AG04450 (cell line): ENCODE measurements around the gene COL25A1. TPM values are rescaled to one million over a fixed set of nuclear protein-coding genes. Genes with fewer than 3 reads are reported as not detected.

ENCODE experiments used
- CTCF ChIA-PET: fragments of 300-600, 350-600 bp; formaldehyde crosslinking; extraction: SDS; loops from one replicate; lab custom pipeline; 2022; ENCODE audit warnings: antibody characterized with exemption, inconsistent platforms; lab: Charles Lee
- POLR2A ChIA-PET: fragments of 350-600 bp; formaldehyde crosslinking; extraction: SDS; loops from one replicate; lab custom pipeline; 2021; ENCODE audit warnings: antibody characterized with exemption, inconsistent platforms; lab: Yijun Ruan, JAX
- DNase-seq: peaks from one replicate; pipeline ENCODE4 v3.0.0-alpha.2; 2011; ENCODE audit warnings: low read depth, low spot score
- H3K27ac ChIP-seq: one replicate; pipeline ENCODE4 v1.5.1; 2012; ENCODE audit warnings: low read depth, low read length, control low read depth
- H3K27me3 ChIP-seq: one replicate; pipeline ENCODE4 v1.6.0; 2012; ENCODE audit warnings: low read length; ENCODE audit not compliant: control insufficient read depth, insufficient read depth
- H3K4me3 ChIP-seq: 2 replicates; pipeline ENCODE4 v1.5.1; 2011; ENCODE audit warnings: mild to moderate bottlenecking, low read depth, low read length, control low read depth
- H3K9me3 ChIP-seq: 2 replicates; pipeline ENCODE4 v1.5.1; 2012; ENCODE audit warnings: low read length; ENCODE audit not compliant: control insufficient read depth, insufficient read depth
- polyA plus RNA-seq: library from polyadenylated mRNA; depleted of rRNA; stranded (reverse); fragments of >200 nt; gene quantifications from 2 replicates; pipeline ENCODE4 v1.2.3, GENCODE V29; 2011
- TF ChIP-seq, protein P1 (sequence below): IDR thresholded peaks from 2 replicates; pipeline ENCODE4 v1.5.1; 2011; ENCODE audit warnings: low read depth, low read length, control low read depth, inconsistent platforms

COL25A1 gene
- polyA plus RNA-seq, 1 experiment, result not detected

DNA sequence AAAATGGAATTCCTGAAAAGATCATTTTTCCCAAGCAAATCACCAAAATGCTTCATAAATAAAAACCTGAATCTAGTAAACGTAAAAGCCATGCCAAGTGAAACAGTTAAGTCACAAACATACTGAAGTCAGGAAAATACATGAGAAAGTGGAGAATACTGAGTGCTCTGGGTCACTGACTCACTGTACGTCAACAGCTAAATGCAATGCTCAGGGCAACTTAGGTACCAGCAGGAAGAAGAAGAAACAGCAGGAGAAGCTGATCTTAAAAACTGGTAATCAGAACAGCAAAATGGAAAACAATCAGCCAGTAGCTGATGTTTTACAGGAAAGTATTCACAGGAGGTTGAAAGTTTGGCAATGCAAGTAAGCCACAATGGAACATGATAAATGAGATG lies 287.0 kb downstream of the COL25A1 start:
- Histone ChIP-seq H3K9me3 (peaks cover 19% of the 10 kb centered on the region), H3K27me3 (no peaks in the 10 kb centered on the region), H3K4me3 (no peak overlapping the region), H3K27ac (no peak overlapping the region)
- TF ChIP-seq, protein P1, sequence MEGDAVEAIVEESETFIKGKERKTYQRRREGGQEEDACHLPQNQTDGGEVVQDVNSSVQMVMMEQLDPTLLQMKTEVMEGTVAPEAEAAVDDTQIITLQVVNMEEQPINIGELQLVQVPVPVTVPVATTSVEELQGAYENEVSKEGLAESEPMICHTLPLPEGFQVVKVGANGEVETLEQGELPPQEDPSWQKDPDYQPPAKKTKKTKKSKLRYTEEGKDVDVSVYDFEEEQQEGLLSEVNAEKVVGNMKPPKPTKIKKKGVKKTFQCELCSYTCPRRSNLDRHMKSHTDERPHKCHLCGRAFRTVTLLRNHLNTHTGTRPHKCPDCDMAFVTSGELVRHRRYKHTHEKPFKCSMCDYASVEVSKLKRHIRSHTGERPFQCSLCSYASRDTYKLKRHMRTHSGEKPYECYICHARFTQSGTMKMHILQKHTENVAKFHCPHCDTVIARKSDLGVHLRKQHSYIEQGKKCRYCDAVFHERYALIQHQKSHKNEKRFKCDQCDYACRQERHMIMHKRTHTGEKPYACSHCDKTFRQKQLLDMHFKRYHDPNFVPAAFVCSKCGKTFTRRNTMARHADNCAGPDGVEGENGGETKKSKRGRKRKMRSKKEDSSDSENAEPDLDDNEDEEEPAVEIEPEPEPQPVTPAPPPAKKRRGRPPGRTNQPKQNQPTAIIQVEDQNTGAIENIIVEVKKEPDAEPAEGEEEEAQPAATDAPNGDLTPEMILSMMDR, result no peak
- ChIA-PET POLR2A (no interaction called here), CTCF (no interaction called here)
- no peak for DNase-seq

- CTCF ChIA-PET, result no interaction called here
- peaks cover 19% of the 10 kb centered on the region for H3K9me3 ChIP-seq
These were observed 287.7 kb downstream of the COL25A1 start for GRCh38 chr4:109014593-109015412.

DNA sequence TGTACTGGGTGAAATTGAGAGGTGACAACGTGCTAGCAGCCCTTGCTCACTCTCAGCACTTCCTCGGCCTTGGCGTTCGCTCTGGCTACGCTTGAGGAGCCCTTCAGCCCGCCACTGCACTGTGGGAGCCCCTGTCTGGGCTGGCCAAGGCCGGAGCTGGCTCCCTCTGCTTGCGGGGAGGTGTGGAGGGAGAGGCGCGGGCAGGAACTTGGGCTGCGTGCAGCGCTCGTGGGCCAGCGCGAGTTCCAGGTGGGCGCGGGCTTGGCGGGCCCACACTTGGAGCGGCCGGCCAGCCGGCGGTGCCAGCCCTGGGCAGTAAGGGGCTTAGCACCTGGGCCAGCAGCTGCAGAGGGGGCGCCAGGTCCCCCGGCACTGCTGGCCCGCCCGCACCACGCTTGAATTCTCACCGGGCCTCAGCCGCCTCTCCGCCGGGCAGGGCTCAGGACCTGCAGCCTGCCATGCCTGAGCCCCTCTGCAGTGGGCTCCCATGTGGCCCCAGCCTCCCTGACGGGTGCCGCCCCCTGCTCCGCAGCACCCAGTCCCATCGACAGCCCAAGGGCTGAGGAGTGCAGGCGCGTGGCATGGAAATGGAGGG lies 290.1 kb downstream of the COL25A1 start:
- CTCF ChIA-PET, result no interaction called here

More at GRCh38 chr4:109014593-109015412, 287.7 kb downstream of the COL25A1 start:
- no peaks in the 10 kb centered on the region for H3K27me3 ChIP-seq
- H3K27ac ChIP-seq, result no peak overlapping the region
- POLR2A ChIA-PET, result no interaction called here
- no peak overlapping the region for H3K4me3 ChIP-seq
- TF ChIP-seq, protein P1, result no peak
- no peak for DNase-seq

DNA sequence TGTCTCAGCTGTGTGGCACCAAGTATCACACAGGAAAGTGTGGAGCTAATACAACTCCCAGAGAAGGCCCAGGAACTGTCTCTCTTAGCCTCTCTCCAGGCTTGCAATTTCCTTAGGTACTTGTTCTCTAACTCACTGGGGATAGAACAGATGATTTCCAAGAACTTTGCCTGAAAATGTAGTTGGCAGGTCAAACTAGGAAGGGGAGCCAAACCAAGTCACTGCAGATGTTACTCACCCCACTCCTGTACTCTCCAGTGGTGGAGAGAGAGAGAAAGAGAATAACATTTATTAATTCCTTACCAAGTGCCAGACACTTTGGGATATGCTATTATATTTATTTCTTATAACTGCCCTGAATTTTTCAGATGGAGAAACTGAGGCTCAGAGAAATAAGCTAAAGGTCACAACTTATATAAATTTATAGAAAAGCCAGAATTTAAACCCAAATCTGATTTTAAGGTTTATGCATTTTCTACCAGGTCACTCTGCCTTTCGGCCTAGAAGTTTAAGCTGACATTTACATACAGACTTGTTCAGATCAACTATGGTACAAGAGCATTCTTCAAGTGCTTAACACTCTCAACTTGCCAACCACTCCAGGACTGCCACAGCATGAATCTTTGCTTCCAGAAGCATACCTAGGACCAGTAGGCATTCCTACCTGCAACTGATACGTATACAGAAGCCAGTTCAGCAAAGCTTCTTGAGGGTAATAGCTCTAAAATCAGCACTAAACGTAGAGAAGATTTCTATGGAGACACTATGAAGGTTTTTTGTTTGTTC lies 291.0 kb downstream of the COL25A1 start:
- no peak overlapping the region for H3K4me3 ChIP-seq
- peaks cover 11% of the 10 kb centered on the region for H3K9me3 ChIP-seq
- ChIA-PET POLR2A (interaction anchor here (0.6 kb wide), 1 partner anchor 495 kb away, joined by 4 read pairs; no protein-coding TSS in a partner anchor), CTCF (no interaction called here)
- no peaks in the 10 kb centered on the region for H3K27me3 ChIP-seq
- DNase-seq, result no peak
- TF ChIP-seq, protein P1, result no peak
- H3K27ac ChIP-seq, result no peak overlapping the region

More for the DNA sequence above, 290.1 kb downstream of the COL25A1 start:
- H3K27me3 ChIP-seq, result no peaks in the 10 kb centered on the region
- peaks cover 19% of the 10 kb centered on the region for H3K9me3 ChIP-seq
- POLR2A ChIA-PET, result no interaction called here
- no peak overlapping the region for H3K4me3 ChIP-seq
- TF ChIP-seq, protein P1, result no peak
- DNase-seq, result no peak
- H3K27ac ChIP-seq, result no peak overlapping the region
